H1 (cell line): ENCODE measurements around the gene PGAM5. TPM values are rescaled to one million over a fixed set of nuclear protein-coding genes. Genes with fewer than 3 reads are reported as not detected.

Source experiments
- CBX5 ChIP-seq: fragments of 300-800, 300-1000 bp; sonication (generic); IDR thresholded peaks from 2 replicates; pipeline ENCODE4 v1.7.1; 2016; ENCODE audit warnings: antibody characterized with exemption, low read length, low read depth
- polyA plus RNA-seq, 7 experiments: library from polyadenylated mRNA; depleted of rRNA in 3 of 7; stranded (reverse) in 5 of 7; unstranded in 2 of 7; fragments of >200 nt in 5 of 7; fragments of 200-250 nt in 2 of 7; gene quantifications; 1 replicate in 5 of 7; 2 replicates in 1 of 7; 4 replicates in 1 of 7; pipeline versions ENCODE4 v1.2.1 to v1.2.3, GENCODE V29; 2011 to 2013; ENCODE audit warnings: missing spikeins in 2 of 7, mixed read lengths in 2 of 7
- total RNA-seq: library from RNA; stranded (reverse); fragmentation: NEBNext Ultra II Directional; extraction: Animal tissue kit (Norgen Biotek cat#: 25700); gene quantifications from 2 replicates; pipeline ENCODE4 v1.2.1, GENCODE V29; 2021

The PGAM5 gene
- total and polyA plus RNA-seq, 2 of the 8 experiments (the other 6 are each of a cell fraction or from before 2014, with no cell fraction given) = 66.4 to 84.0 TPM

- no peak for TF ChIP-seq CBX5
- TF ChIP-seq, all 59 proteins: peak for 23
Measured at GRCh38 chr12:132687211-132688164, 23.2 kb upstream of the PGAM5 start, which contains the start of the genes POLE and PXMP2 (continued).
